Glutamatergic neuron (in vitro differentiated cells): ENCODE data around the gene TMEM37. TPM values are rescaled to one million over a fixed set of nuclear protein-coding genes. Genes with fewer than 3 reads are reported as not detected.

Source experiments
- DNase-seq: peaks from one replicate; pipeline ENCODE4 v3.0.0; 2022
- H3K27ac Mint-ChIP-seq: one replicate; pipeline ENCODE4 v1.8.0; 2020; ENCODE audit warnings: mild to moderate bottlenecking, mixed read lengths, inconsistent platforms; ENCODE audit not compliant: unreplicated experiment
- H3K27me3 Mint-ChIP-seq: one replicate; pipeline ENCODE4 v1.8.0; 2020; ENCODE audit warnings: mild to moderate bottlenecking, moderate library complexity, mixed read lengths, inconsistent platforms; ENCODE audit not compliant: unreplicated experiment
- H3K36me3 Mint-ChIP-seq: one replicate; pipeline ENCODE4 v1.8.0; 2020; ENCODE audit warnings: mild to moderate bottlenecking, mixed read lengths, inconsistent platforms; ENCODE audit not compliant: unreplicated experiment
- H3K4me1 Mint-ChIP-seq: one replicate; pipeline ENCODE4 v1.8.0; 2020; ENCODE audit warnings: mild to moderate bottlenecking, low read depth, mixed read lengths, inconsistent platforms; ENCODE audit not compliant: unreplicated experiment
- H3K4me3 Mint-ChIP-seq: one replicate; pipeline ENCODE4 v1.8.0; 2020; ENCODE audit warnings: mild to moderate bottlenecking, mixed read lengths, inconsistent platforms; ENCODE audit not compliant: unreplicated experiment
- H3K9me3 Mint-ChIP-seq: one replicate; pipeline ENCODE4 v1.8.0; 2020; ENCODE audit warnings: mild to moderate bottlenecking, moderate library complexity, mixed read lengths, inconsistent platforms; ENCODE audit not compliant: unreplicated experiment
- CTCF ChIP-seq: fragments of 200-600 bp; sonication (generic); IDR thresholded peaks from one replicate; pipeline ENCODE4 v1.5.0; 2021; ENCODE audit not compliant: partially characterized antibody, unreplicated experiment
- total RNA-seq: library from RNA; stranded (reverse); fragmentation: NEBNext Ultra II Directional; extraction: Animal tissue kit (Norgen Biotek cat#: 25700); gene quantifications from one replicate; pipeline ENCODE4 v1.2.1, GENCODE V29; 2021; ENCODE audit not compliant: unreplicated experiment

The TMEM37 gene
- total RNA-seq, 1 donor from 2014 or later: not detected

- H3K27ac Mint-ChIP-seq: no peak overlapping the region
- no peak overlapping the region for H3K4me3 Mint-ChIP-seq
These were observed 9.9 kb upstream of the TMEM37 start for GRCh38 chr2:119421741-119422140.

GRCh38 chr2:119422360-119423107 is 9.1 kb upstream of the TMEM37 start:
- H3K36me3 Mint-ChIP-seq: no peaks in the 10 kb centered on the region
- H3K27ac Mint-ChIP-seq: no peak overlapping the region
- peaks cover 5% of the 10 kb centered on the region for H3K4me1 Mint-ChIP-seq
- H3K27me3 Mint-ChIP-seq: peaks cover 7% of the 10 kb centered on the region
- no peak for TF ChIP-seq CTCF
- peaks cover 5% of the 10 kb centered on the region for H3K9me3 Mint-ChIP-seq
- H3K4me3 Mint-ChIP-seq: no peak overlapping the region
- DNase-seq: no peak

More at GRCh38 chr2:119421741-119422140, 9.9 kb upstream of the TMEM37 start:
- no peak for DNase-seq
- H3K27me3 Mint-ChIP-seq: peaks cover 5% of the 10 kb centered on the region
- peaks cover 5% of the 10 kb centered on the region for H3K9me3 Mint-ChIP-seq
- no peak for TF ChIP-seq CTCF
- H3K4me1 Mint-ChIP-seq: peaks cover 5% of the 10 kb centered on the region
- H3K36me3 Mint-ChIP-seq: no peaks in the 10 kb centered on the region

GRCh38 chr2:119423108-119423444 is 8.6 kb upstream of the TMEM37 start:
- DNase-seq: no peak
- no peak for TF ChIP-seq CTCF
- no peak overlapping the region for H3K27ac Mint-ChIP-seq
- peaks cover 5% of the 10 kb centered on the region for H3K4me1 Mint-ChIP-seq
- H3K4me3 Mint-ChIP-seq: no peak overlapping the region
- H3K27me3 Mint-ChIP-seq: peaks cover 6% of the 10 kb centered on the region
- peaks cover 5% of the 10 kb centered on the region for H3K9me3 Mint-ChIP-seq
- H3K36me3 Mint-ChIP-seq: no peaks in the 10 kb centered on the region

GRCh38 chr2:119423811-119424210 is 7.8 kb upstream of the TMEM37 start:
- Mint-ChIP-seq H3K4me3 (no peak overlapping the region), H3K4me1 (peaks cover 5% of the 10 kb centered on the region), H3K27me3 (peaks cover 5% of the 10 kb centered on the region), H3K36me3 (no peaks in the 10 kb centered on the region), H3K9me3 (peaks cover 5% of the 10 kb centered on the region), H3K27ac (no peak overlapping the region)
- DNase-seq: no peak
- TF ChIP-seq CTCF: no peak

- H3K36me3 Mint-ChIP-seq: no peaks in the 10 kb centered on the region
- peaks cover 5% of the 10 kb centered on the region for H3K9me3 Mint-ChIP-seq
- H3K27ac Mint-ChIP-seq: no peak overlapping the region
These were observed 7.2 kb upstream of the TMEM37 start for GRCh38 chr2:119424284-119425118.

More at GRCh38 chr2:119424284-119425118, 7.2 kb upstream of the TMEM37 start:
- Mint-ChIP-seq H3K4me1 (peaks cover 5% of the 10 kb centered on the region), H3K27me3 (peaks cover 5% of the 10 kb centered on the region), H3K4me3 (no peak overlapping the region)
- DNase-seq: no peak
- TF ChIP-seq CTCF: no peak
